DMS53 treated with DMSO at 0.1 percent for 48 hours (cell line): ENCODE data around the gene PADI1.

Source experiments
- DNase-seq: peaks from one replicate; lab custom pipeline; 2025; ENCODE audit not compliant: unreplicated experiment; lab: John Stamatoyannopoulos, UW

Gene PADI1

GRCh38 chr1:17270891-17271765 lies 66.2 kb downstream of the PADI1 start:
- no peak for DNase-seq

DNA sequence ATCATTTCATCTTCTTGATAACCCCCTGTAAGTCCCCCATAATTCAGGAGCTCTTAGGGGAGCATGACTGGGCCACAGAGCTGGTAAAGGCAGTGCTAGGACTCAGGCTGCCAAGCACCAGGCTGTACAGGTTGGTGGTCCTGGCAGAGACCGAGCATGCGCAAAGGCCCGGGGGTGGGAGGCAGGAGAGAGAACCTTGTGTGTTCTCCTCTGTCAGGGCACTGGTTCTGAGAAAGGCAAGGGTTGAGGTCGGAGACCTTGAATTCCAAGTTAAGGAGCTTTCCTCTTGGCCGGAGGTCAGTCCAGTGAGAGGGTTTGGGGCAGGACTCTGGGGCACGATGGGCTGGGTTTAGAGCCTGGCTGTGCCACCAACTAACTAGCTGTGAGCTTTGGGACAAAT lies 67.1 kb downstream of the PADI1 start:
- no peak for DNase-seq

DNA sequence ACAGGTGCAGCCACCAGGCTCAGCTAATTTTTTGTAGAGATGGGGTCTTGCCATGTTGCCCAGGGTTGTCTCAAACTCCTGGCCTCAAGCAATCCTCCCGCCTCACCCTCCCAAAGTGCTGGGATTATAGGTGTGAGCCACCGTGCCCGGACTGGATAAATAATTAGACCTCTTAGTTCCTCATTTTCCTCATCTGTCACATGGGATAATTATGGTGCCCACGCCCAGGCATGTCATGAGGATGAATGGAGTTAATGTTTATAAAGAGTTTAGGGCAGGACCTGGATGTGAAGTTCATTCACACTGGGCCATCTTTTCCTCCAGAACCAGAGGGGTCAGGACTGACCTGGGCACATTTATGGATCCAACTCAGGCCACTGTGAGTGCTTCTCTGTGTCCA lies 67.7 kb downstream of the PADI1 start:
- DNase-seq, result no peak

- no peak for DNase-seq
These were observed 68.2 kb downstream of the PADI1 start for GRCh38 chr1:17273096-17273495.

DNA sequence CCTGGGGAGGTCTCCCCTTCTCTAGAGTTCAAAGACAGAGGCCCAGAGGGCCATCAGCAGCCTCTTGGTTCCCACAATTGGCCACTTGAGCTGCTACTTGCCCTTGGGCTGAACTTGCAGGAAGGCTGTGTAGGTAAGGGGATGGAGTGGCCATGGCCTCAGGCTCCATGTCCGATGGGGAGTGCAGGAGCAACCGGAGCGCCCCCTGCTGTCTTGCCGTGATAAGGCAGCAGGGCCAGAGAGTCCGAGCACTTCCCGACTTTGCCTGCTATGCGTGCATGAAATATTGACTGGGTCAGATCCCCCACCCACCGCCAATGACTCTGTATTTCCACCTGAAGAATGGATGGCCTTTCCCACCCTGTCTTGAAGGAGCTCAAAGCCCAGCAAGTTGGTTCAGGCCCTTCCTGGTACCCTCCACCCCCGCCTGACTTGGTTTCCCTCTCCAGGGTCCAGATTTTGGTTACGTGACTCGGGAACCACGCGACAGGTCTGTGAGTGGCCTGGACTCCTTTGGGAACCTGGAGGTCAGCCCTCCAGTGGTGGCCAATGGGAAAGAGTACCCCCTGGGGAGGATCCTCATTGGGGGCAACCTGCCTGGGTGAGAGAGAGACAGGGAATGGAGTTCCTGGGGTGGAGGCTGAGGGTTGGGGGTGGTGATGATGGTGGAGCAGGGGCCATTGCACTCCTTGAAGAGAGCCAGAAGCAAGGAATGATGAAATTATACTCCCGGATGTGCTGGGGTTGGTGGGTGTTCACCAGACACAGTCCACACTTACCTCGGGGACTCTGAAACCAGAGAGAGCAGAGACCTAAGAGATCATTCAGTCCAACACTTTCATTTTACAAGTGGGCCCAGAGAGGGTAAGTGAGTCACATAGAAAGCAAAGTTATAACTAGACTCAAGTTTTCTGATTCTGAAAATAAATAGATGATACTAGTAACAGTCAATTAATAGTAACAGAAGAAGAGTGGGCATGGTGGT lies 69.5 kb downstream of the PADI1 start:
- peak; percentile 13 for DNase-seq

- no peak for DNase-seq
These were observed 71.6 kb downstream of the PADI1 start for GRCh38 chr1:17276568-17276967.

- DNase-seq, result no peak
These were observed 72.7 kb downstream of the PADI1 start for GRCh38 chr1:17277511-17278159.

DNA sequence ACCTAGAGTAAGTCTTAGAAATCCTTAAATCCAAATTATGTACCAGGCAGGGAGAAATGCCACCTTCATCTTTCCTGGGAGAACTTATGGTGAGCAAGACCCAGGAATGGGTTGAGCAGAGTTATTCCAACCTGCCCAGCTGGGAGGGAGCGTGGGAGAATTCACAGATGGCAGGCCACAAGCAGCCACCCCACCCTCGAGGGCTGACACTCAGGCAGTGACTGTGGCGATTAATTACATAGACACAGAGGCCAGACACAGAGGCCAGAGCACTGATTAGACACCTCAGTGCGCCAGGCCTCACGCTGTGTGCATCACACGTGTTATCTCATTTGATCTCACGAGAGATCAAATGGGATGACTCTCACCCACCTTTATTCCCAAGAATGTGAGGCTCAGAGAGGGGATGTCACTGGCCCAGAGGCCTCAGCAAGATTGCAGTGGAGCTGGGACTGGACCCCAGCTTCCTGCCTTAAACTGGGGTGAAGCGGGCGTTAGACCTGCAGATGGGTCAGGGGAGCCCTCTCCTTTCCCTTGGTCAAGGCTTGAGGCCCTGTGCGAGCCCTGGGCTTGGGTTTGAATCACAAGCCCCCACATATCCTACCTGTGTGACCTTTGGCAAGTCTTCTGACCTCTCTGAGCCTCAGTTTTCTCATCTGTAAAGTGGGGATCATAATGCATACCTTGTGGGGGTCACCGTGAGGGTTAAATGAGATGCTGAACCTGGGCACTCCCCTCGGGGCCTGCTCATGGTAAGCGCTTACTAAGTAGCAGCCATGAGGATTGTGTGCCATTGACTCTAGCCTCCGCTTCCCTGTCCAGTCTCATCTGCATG lies 74.3 kb downstream of the PADI1 start:
- no peak for DNase-seq

DNA sequence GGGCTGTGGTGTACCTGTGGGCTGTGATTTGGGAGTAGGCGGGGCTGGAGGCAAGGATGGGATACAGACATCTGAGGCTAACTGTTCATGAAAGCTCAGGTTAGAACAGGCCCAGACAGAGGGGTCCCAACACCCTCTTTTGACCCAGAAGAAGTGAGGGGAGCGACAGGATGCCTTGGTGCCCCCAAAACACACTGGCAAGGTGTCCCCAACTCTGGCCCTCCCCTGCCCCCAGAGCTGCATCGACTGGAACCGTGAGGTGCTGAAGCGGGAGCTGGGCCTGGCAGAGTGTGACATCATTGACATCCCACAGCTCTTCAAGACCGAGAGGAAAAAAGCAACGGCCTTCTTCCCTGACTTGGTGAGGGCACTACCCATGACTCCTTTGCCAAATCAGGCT lies 75.5 kb downstream of the PADI1 start:
- no peak for DNase-seq

DNA sequence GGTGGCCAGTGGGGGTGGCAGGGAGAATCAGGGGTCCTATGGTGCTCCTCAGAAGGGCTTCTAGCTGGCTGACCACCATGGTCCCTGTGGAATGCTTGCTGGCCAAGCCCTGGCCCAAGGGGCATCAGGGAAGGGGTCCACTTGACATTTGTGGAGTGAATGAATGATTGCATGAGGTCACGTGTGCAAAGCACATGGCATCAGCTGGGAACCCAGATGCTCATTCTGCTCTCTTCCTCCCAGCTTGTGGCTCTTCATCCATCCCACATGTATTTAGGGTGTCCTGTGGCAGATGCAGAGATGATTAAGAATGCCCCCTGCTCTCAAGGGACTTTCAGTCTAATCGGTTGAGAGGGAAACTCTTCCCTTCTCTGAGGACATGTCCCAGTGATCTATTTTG lies 76.0 kb downstream of the PADI1 start:
- DNase-seq, result no peak

GRCh38 chr1:17281775-17282181 lies 76.8 kb downstream of the PADI1 start:
- no peak for DNase-seq

DNA sequence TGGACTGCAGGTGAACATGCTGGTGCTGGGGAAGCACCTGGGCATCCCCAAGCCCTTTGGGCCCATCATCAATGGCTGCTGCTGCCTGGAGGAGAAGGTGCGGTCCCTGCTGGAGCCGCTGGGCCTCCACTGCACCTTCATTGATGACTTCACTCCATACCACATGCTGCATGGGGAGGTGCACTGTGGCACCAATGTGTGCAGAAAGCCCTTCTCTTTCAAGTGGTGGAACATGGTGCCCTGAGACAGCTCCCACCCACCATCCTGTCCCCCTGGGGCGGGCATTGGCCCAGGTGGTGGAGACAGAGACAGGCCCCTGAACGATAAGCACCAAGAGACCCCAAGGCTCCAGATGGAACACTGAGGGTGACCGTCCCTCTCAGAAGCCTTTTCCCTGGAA lies 77.9 kb downstream of the PADI1 start:
- no peak for DNase-seq

DNA sequence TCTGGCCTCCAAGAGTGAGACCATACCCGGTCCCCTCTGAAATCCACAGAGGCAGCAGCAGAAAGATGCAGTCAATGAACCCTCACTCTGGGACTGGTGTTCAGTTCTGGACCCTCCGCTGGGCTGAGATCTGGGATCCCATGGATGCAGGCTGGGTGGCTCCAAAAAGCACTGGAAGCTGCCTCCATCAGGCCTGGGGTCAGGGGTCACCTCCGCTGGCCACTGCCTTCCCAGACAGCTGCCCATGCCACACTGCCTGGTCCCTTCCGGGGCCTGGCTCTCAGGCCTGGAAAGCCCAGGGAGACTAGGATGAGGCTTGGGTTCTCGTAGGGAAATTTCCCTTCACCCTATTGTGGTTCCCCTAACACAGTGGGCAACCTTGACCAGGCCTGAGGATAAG lies 81.7 kb downstream of the PADI1 start:
- DNase-seq, result no peak

DNA sequence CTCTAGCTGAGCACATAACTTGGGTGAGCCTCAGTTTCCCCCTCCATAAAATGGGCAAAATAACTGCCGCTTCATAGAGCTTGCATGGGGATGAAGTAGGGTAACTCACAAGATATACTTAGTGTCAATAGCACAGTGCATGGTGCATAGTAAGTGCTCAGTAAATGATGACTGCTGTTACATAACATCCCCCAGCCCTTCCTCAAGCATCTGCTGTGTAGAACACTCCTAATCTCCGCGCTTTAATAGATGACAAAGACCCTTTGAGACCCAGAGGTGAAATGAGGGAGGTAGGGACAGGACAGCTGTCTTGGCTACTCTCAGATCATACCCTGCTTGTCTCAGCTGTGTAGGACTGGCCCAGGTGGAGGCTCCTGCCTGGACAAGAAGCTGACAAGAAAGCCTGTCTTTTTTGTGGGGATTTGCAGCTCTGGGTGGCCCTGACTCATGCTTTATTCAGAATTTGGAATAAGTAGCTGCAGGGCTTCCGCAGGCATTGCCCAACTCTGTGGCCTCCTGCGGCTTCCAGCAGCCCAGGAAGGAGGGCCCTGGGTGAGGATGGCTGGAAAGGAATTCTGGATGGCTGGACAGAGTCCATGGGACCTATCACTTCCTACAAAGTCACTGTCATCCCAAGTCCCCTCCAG lies 82.3 kb downstream of the PADI1 start:
- no peak for DNase-seq

DNA sequence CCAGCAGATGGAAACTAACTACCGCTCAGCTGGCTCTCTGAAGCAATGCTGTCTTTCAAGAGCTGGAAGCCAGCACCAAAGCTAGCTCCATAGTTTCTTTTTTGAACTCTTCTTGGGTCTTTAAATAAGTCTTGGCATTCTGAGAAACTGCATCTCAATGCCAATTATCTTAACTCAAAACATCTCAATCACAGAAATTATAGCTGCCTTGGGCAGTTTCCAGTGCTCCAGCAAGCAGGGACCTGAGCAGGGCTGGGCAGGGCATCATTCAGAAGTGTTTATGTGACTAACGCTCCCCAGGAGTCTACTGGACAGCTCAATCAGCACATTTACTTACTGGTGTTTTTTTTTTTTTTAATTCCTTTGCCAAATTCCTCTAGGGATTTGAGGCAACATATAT lies 84.8 kb downstream of the PADI1 start:
- DNase-seq, result no peak

DNA sequence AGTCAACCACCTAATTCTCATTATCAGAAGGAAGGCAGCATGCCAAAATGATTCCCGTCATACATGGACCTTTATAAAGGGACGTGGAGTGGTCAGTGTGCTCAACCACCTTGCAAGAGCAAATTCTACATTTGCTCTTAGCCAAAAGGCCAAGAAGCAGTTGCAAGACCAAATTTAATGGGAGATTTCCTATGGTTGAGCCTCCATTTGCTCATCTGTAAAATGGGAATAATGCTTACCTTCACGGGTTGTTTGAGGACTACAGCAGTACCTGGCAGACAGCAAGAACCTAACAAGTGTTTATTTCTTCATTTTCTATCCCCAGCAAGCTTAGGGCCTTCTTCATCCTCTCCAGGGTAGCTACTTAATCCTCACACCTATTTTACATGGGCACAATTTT lies 85.6 kb downstream of the PADI1 start:
- DNase-seq, result no peak

GRCh38 chr1:17292299-17293160 lies 87.6 kb downstream of the PADI1 start:
- peak; percentile 2 for DNase-seq

GRCh38 chr1:17293681-17294425 lies 88.9 kb downstream of the PADI1 start:
- no peak for DNase-seq
